IMR-90 (cell line): Measurements from ENCODE around the gene ADAMTS3.

ENCODE experiments used
- POLR2A ChIP-seq: IDR thresholded peaks from 2 replicates; pipeline ENCODE4 v1.6.1; 2012; ENCODE audit warnings: mild to moderate bottlenecking, low read depth, low read length
- RCOR1 ChIP-seq: IDR thresholded peaks from 2 replicates; pipeline ENCODE4 v1.6.1; 2012; ENCODE audit warnings: mild to moderate bottlenecking, low read length, improper control_type of control experiment; ENCODE audit not compliant: insufficient replicate concordance
- TF ChIP-seq, protein P1 (sequence below): conservative IDR thresholded peaks from 2 replicates; pipeline ENCODE4 v1.5.1; 2012; ENCODE audit warnings: mild to moderate bottlenecking, low read depth, low read length, improper control_type of control experiment
- TF ChIP-seq, protein P2 (sequence below): fragments of 150-350 bp; IDR thresholded peaks from 2 replicates; pipeline ENCODE4 v1.6.1; 2016; ENCODE audit warnings: low read depth, mild to moderate bottlenecking, low read length, moderate library complexity, borderline replicate concordance

DNA sequence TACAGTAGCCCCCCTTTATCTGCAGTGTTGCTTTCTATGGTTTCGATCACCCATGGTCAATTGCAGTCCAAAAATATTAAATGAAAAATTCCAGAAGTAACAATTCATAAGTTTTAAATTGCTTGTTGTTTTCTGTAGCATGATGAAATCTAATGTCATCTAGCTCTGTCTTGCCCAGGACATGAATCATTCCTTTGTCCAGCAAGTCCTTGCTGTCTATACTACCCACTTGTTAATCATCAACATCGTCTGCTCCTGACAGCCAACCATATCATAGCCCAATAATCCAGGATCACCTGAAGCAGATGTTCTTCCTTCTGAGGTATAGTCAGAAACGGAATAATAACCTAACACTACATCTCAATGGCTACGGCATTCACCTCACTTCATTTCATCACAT, 79.8 kb downstream of the ADAMTS3 start:
- TF ChIP-seq, protein P1, sequence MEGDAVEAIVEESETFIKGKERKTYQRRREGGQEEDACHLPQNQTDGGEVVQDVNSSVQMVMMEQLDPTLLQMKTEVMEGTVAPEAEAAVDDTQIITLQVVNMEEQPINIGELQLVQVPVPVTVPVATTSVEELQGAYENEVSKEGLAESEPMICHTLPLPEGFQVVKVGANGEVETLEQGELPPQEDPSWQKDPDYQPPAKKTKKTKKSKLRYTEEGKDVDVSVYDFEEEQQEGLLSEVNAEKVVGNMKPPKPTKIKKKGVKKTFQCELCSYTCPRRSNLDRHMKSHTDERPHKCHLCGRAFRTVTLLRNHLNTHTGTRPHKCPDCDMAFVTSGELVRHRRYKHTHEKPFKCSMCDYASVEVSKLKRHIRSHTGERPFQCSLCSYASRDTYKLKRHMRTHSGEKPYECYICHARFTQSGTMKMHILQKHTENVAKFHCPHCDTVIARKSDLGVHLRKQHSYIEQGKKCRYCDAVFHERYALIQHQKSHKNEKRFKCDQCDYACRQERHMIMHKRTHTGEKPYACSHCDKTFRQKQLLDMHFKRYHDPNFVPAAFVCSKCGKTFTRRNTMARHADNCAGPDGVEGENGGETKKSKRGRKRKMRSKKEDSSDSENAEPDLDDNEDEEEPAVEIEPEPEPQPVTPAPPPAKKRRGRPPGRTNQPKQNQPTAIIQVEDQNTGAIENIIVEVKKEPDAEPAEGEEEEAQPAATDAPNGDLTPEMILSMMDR, result no peak
- no peak for TF ChIP-seq POLR2A
- TF ChIP-seq, protein P2, sequence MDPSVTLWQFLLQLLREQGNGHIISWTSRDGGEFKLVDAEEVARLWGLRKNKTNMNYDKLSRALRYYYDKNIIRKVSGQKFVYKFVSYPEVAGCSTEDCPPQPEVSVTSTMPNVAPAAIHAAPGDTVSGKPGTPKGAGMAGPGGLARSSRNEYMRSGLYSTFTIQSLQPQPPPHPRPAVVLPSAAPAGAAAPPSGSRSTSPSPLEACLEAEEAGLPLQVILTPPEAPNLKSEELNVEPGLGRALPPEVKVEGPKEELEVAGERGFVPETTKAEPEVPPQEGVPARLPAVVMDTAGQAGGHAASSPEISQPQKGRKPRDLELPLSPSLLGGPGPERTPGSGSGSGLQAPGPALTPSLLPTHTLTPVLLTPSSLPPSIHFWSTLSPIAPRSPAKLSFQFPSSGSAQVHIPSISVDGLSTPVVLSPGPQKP, result no peak
- no peak for TF ChIP-seq RCOR1
